Measurements from ENCODE around the gene KLHDC8A.

The KLHDC8A gene

DNA sequence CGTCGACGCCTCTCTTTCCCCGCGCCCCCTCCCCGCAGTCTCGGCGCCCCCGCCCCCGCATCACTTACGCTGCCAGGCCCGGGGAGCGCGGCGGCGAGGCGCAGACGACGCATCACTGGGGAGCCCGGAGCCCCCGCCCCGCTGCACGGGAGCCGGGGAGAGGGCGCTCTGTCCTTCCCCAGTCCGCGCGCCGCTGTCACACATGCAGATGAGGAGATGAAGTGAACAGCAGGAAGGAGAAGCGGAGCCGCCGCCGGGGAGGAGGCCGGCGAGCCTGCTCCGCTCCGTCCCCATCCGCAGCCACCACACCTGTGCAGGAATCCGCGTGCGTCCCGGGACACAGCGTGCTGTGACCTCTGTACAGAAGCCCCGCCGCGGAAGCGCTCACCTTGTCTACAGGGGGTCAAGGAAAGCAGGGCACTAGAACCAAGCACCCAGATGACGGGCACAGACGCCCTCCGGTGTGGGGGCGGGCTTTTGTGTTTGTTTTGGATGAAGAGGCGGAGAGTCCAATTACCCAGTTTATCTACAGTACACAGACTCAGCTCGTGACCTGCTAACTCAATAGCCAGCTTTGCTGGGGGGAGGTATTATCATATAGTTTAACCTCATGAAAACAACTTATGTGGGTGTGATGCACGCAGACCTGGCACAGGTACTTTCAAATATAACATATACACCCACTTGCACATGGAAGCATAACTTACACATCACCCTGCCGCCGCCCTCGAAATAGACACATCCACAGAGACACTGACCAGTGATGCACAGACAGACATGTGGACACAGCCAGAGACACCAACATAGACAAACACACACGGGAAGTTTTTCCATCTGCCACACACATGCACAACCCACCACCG is 12.4 kb downstream of the KLHDC8A start:
- Histone ChIP-seq H3K27me3 (ENCODE audit: control insufficient read depth in 1 of 2, insufficient read depth in 2 of 2, low read length in 2 of 2) (peaks cover 37 to 38% of the 10 kb centered on the region in 2 donors), H3K9ac (ENCODE audit: low read length in 2 of 2) (no peak overlapping the region), H3K27ac (ENCODE audit: low read length) (no peak overlapping the region), H3K9me3 (ENCODE audit: control insufficient read depth in 2 of 2, low read length in 2 of 2) (no peaks in the 10 kb centered on the region), H3K4me1 (ENCODE audit: control insufficient read depth, insufficient read depth, low read length) (peaks cover 14% of the 10 kb centered on the region), H3K4me3 (ENCODE audit: low read length in 2 of 2) (peak overlapping the region; percentile 20 to 52), H3K36me3 (ENCODE audit: control insufficient read depth in 2 of 2, insufficient read depth in 2 of 2, low read length in 2 of 2) (no peaks in the 10 kb centered on the region)

DNA sequence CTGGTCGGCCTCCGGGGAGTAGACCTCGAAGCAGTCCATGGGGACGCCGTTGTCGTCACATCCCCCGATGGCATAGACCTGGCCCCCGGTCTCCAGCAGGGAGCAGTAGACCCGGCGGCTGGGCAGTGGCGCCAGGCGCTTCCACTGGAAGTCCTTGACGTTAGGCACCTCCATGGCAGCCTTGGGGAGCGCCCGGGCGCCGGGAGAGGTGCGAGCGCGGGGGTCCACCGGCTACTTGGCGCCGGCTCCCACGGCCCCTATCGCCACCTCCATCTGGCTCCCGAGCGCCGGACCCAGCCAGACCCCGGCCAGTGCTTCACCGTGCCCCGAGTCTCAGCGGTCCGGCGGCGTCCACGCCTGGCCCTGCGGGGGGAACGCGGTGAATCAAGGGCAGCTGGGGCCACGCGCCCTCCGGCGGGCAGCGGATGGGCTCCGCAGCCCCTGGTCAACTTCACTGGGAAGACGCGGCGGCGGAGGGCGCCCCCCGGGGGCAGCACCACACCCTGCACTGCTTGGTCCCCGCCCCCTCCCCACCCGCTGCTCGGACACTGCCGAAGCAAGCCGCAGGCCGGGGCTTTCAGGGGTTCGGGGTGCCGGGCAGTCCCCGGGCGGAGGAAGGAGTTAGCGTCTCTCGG is 13.2 kb downstream of the KLHDC8A start:
- peaks cover 14% of the 10 kb centered on the region for H3K4me1 ChIP-seq (ENCODE audit: control insufficient read depth, insufficient read depth, low read length)
- no peak overlapping the region for H3K9ac ChIP-seq (ENCODE audit: low read length in 2 of 2)
- H3K27ac ChIP-seq (ENCODE audit: low read length), result no peak overlapping the region
- H3K9me3 ChIP-seq (ENCODE audit: control insufficient read depth in 2 of 2, low read length in 2 of 2), result no peaks in the 10 kb centered on the region
- peak overlapping the region in 1 of 2 donors; percentile 52 for H3K4me3 ChIP-seq (ENCODE audit: low read length in 2 of 2)
- H3K27me3 ChIP-seq (ENCODE audit: control insufficient read depth in 1 of 2, insufficient read depth in 2 of 2, low read length in 2 of 2), result peaks cover 35 to 38% of the 10 kb centered on the region in 2 donors
- no peaks in the 10 kb centered on the region for H3K36me3 ChIP-seq (ENCODE audit: control insufficient read depth in 2 of 2, insufficient read depth in 2 of 2, low read length in 2 of 2)

DNA sequence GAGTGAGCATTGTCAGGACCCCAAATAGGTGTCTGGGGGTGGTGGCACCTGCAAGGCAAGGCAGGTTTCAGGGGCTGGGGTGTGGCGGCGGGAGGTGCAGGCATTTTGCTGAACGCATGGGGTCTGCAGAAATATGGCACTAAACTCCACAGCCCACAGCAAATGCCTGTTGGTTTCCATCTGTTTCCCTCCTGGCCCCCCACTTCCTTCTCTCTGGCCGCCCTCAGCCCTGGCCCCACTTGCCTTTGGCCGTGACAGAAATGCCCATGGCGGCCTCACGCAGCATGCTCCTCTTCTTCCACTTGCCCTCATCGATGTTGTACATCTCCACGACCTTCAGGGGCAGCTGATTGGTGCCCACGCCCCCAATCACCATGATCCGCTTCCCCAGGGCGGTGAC is 13.7 kb downstream of the KLHDC8A start:
- H3K9ac ChIP-seq (ENCODE audit: low read length in 2 of 2), result no peak overlapping the region
- peaks cover 14% of the 10 kb centered on the region for H3K4me1 ChIP-seq (ENCODE audit: control insufficient read depth, insufficient read depth, low read length)
- peaks cover 35 to 38% of the 10 kb centered on the region in 2 donors for H3K27me3 ChIP-seq (ENCODE audit: control insufficient read depth in 1 of 2, insufficient read depth in 2 of 2, low read length in 2 of 2)
- no peak overlapping the region for H3K4me3 ChIP-seq (ENCODE audit: low read length in 2 of 2)
- H3K9me3 ChIP-seq (ENCODE audit: control insufficient read depth in 2 of 2, low read length in 2 of 2), result no peaks in the 10 kb centered on the region
- H3K36me3 ChIP-seq (ENCODE audit: control insufficient read depth in 2 of 2, insufficient read depth in 2 of 2, low read length in 2 of 2), result no peaks in the 10 kb centered on the region
- no peak overlapping the region for H3K27ac ChIP-seq (ENCODE audit: low read length)

DNA sequence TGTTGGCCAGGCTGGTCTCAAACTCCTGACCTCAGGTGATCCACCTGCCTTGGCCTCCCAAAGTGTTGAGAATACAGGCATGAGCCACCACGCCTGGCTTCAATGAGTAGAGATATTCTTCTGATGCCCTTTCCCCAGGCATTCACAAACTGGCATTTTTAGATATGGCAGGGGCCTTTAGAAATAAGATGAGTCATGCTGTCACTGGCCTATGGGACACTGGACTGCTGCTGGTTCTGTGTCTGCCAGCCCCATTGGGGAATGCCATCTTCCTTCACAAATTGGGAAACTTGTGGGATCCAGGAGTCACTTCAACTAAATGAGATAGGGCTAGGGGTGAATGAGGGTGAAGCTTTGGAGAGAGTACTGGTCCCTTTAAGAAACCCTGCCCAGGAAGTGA is 16.0 kb downstream of the KLHDC8A start:
- H3K4me1 ChIP-seq (ENCODE audit: control insufficient read depth, insufficient read depth, low read length), result peaks cover 14% of the 10 kb centered on the region
- H3K9ac ChIP-seq (ENCODE audit: low read length in 2 of 2), result no peak overlapping the region
- H3K27me3 ChIP-seq (ENCODE audit: control insufficient read depth in 1 of 2, insufficient read depth in 2 of 2, low read length in 2 of 2), result peaks cover 28 to 32% of the 10 kb centered on the region in 2 donors
- no peaks in the 10 kb centered on the region for H3K9me3 ChIP-seq (ENCODE audit: control insufficient read depth in 2 of 2, low read length in 2 of 2)
- no peaks in the 10 kb centered on the region for H3K36me3 ChIP-seq (ENCODE audit: control insufficient read depth in 2 of 2, insufficient read depth in 2 of 2, low read length in 2 of 2)
- no peak overlapping the region for H3K4me3 ChIP-seq (ENCODE audit: low read length in 2 of 2)
- no peak overlapping the region for H3K27ac ChIP-seq (ENCODE audit: low read length)

DNA sequence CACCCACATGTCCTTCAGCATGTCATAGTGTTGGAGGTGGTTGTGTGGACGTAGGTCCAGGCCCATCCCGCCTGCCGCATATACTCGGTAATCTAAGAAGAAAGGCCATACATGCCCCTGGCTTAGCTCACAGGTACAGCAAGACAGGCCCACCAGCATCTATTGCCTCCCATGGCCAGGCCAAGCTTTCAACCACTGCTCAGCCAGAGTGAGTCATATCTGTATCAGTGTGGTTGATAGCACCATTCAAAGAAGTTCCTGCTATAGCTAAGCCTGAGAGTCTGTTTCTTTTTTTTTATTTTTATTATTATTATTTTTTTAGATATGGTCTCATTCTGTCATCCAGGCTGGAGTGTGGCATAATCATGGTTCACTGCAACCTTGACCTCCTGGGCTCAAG is 17.0 kb downstream of the KLHDC8A start:
- peaks cover 14% of the 10 kb centered on the region for H3K4me1 ChIP-seq (ENCODE audit: control insufficient read depth, insufficient read depth, low read length)
- H3K9ac ChIP-seq (ENCODE audit: low read length in 2 of 2), result no peak overlapping the region
- H3K27ac ChIP-seq (ENCODE audit: low read length), result no peak overlapping the region
- peaks cover 22 to 25% of the 10 kb centered on the region in 2 donors for H3K27me3 ChIP-seq (ENCODE audit: control insufficient read depth in 1 of 2, insufficient read depth in 2 of 2, low read length in 2 of 2)
- no peaks in the 10 kb centered on the region for H3K9me3 ChIP-seq (ENCODE audit: control insufficient read depth in 2 of 2, low read length in 2 of 2)
- H3K4me3 ChIP-seq (ENCODE audit: low read length in 2 of 2), result no peak overlapping the region
- no peaks in the 10 kb centered on the region for H3K36me3 ChIP-seq (ENCODE audit: control insufficient read depth in 2 of 2, insufficient read depth in 2 of 2, low read length in 2 of 2)

DNA sequence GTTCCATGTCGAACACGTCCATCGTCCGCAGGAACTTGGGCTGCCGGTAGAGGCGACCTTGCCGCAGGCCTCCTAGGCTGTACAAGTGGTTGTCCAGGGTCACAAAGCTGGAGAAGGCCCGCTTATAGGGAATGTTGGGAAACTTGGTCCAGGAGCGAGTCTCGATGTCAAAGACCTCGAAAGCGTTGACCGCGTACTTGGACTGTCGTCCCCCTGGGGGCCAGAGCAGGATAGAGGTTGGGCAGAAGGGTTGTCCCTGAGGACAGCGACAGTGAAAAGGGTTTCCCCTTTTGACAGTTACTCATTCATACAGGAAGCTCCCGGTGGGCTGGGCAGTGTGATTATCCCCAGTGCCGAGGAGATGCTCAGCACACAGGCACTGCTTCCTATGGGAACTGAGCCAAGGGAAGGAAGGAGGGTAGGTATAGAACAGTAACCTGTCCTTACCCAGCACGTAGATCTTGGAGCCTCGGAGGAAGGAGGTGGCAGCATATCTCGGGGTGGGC is 17.5 kb downstream of the KLHDC8A start:
- H3K4me1 ChIP-seq (ENCODE audit: control insufficient read depth, insufficient read depth, low read length), result peaks cover 11% of the 10 kb centered on the region
- no peaks in the 10 kb centered on the region for H3K9me3 ChIP-seq (ENCODE audit: control insufficient read depth in 2 of 2, low read length in 2 of 2)
- H3K4me3 ChIP-seq (ENCODE audit: low read length in 2 of 2), result no peak overlapping the region
- no peaks in the 10 kb centered on the region for H3K36me3 ChIP-seq (ENCODE audit: control insufficient read depth in 2 of 2, insufficient read depth in 2 of 2, low read length in 2 of 2)
- no peak overlapping the region for H3K27ac ChIP-seq (ENCODE audit: low read length)
- H3K9ac ChIP-seq (ENCODE audit: low read length in 2 of 2), result no peak overlapping the region
- peaks cover 18 to 20% of the 10 kb centered on the region in 2 donors for H3K27me3 ChIP-seq (ENCODE audit: control insufficient read depth in 1 of 2, insufficient read depth in 2 of 2, low read length in 2 of 2)

DNA sequence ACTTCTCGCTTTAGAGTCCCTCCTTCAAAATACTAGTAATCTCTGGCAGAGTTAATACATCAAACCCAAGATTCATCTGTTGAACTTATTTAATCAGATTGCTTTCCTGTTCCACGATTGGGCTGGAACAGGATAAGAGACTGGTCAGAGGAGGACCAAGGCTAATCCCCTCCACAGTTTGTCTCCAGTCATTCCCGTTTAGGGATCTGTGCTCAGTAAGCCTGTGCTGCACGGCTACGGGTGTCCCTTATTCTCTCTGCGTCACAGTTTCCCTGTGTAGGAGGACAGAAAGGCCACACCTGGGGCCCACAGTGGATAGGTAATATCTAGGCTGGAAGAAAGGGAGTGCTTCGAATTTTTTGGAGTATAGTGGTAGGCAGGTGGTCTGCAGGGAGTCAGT is 18.7 kb downstream of the KLHDC8A start:
- no peak overlapping the region for H3K9ac ChIP-seq (ENCODE audit: low read length in 2 of 2)
- no peak overlapping the region for H3K4me3 ChIP-seq (ENCODE audit: low read length in 2 of 2)
- H3K27me3 ChIP-seq (ENCODE audit: control insufficient read depth in 1 of 2, insufficient read depth in 2 of 2, low read length in 2 of 2), result peaks cover 6 to 14% of the 10 kb centered on the region in 2 donors
- H3K4me1 ChIP-seq (ENCODE audit: control insufficient read depth, insufficient read depth, low read length), result no peaks in the 10 kb centered on the region
- no peak overlapping the region for H3K27ac ChIP-seq (ENCODE audit: low read length)
- no peaks in the 10 kb centered on the region for H3K36me3 ChIP-seq (ENCODE audit: control insufficient read depth in 2 of 2, insufficient read depth in 2 of 2, low read length in 2 of 2)
- H3K9me3 ChIP-seq (ENCODE audit: control insufficient read depth in 2 of 2, low read length in 2 of 2), result no peaks in the 10 kb centered on the region

DNA sequence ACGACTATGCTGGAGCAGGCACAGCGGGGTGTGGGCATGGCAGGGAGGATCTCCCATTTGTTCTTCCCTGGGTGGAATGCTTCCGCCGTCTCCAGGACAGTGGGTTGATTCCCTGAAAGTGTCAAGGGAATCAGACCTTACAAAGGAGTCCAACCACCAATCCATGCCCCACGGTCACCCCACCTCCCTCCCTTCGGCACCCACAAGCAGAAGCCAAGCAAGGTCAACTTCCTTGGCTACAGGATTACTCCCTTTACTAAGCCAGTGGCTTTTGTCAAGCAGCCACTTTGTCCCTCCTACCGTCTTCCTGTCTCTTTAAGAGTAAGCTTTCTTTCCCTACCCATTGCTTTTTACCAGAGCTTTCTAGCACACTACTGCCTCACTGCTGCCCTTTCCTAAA is 19.2 kb downstream of the KLHDC8A start:
- Histone ChIP-seq H3K9me3 (ENCODE audit: control insufficient read depth in 2 of 2, low read length in 2 of 2) (no peaks in the 10 kb centered on the region), H3K27ac (ENCODE audit: low read length) (no peak overlapping the region), H3K9ac (ENCODE audit: low read length in 2 of 2) (no peak overlapping the region), H3K4me1 (ENCODE audit: control insufficient read depth, insufficient read depth, low read length) (no peaks in the 10 kb centered on the region), H3K4me3 (ENCODE audit: low read length in 2 of 2) (no peak overlapping the region), H3K27me3 (ENCODE audit: control insufficient read depth in 1 of 2, insufficient read depth in 2 of 2, low read length in 2 of 2) (peaks cover 3 to 9% of the 10 kb centered on the region in 2 donors), H3K36me3 (ENCODE audit: control insufficient read depth in 2 of 2, insufficient read depth in 2 of 2, low read length in 2 of 2) (no peaks in the 10 kb centered on the region)

DNA sequence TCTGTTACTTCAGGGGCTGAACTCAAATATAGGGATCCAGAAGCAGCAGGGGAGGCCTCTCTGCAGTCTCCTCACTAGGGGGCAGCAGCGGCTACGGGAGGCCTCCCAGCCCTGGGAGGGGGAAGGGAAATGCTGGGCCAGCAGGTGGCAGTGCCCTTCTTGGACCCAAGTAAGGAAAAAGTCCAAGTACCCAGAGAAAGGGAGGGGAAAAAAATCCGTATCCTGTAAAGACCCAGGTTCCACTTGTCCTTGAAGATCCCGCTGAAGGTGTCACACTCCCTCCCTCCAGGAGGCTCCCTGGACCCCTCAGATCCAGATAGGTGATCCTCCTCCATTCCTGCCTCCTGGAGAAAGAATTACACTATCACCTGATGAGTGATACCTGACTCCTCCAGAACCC is 21.0 kb downstream of the KLHDC8A start:
- Histone ChIP-seq H3K27ac (ENCODE audit: low read length) (no peak overlapping the region), H3K9ac (ENCODE audit: low read length in 2 of 2) (no peak overlapping the region), H3K27me3 (ENCODE audit: control insufficient read depth in 1 of 2, insufficient read depth in 2 of 2, low read length in 2 of 2) (peaks cover under 1 to 5% of the 10 kb centered on the region in 2 donors), H3K4me3 (ENCODE audit: low read length in 2 of 2) (no peak overlapping the region), H3K4me1 (ENCODE audit: control insufficient read depth, insufficient read depth, low read length) (no peaks in the 10 kb centered on the region), H3K36me3 (ENCODE audit: control insufficient read depth in 2 of 2, insufficient read depth in 2 of 2, low read length in 2 of 2) (no peaks in the 10 kb centered on the region), H3K9me3 (ENCODE audit: control insufficient read depth in 2 of 2, low read length in 2 of 2) (no peaks in the 10 kb centered on the region)

DNA sequence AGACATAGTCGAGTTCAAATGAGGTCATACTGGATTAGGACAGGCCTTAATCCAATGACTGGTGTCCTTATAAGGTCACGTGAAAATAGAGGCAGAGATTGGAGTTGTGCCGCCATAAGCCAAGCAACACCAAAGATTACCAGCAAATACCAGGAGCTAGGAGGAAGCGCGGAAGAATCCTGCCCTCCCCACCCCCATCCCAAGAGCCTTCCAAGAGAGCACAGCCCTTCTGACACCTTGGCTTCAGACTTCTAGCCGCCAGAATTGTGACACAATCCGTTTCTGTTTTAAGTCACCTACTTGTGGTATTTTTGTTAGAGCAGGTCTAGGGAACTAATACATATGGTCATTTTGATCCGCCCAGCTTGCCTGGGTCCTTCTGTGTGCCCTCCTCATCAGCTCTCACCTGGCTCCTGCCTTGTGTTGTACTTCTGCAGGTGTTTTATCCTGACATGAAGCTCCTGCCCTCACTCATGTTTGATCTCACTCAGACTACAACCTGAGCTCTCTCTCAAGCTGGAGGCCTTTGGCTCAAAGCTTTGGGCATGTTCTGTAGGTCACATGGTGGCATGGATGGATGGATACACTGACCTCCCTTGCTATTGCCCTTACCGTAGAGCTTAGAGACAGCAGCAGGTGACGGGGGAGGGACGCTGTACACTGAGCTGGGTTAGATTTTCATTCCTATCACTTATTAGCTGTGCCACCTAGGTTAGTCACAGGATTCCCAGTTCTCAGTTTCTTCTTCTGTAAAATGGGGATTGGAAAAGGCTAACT is 24.5 kb downstream of the KLHDC8A start:
- Histone ChIP-seq H3K4me1 (ENCODE audit: control insufficient read depth, insufficient read depth, low read length) (no peaks in the 10 kb centered on the region), H3K9ac (ENCODE audit: low read length in 2 of 2) (no peak overlapping the region)

More for the DNA sequence above, 24.5 kb downstream of the KLHDC8A start:
- H3K36me3 ChIP-seq (ENCODE audit: control insufficient read depth in 2 of 2, insufficient read depth in 2 of 2, low read length in 2 of 2), result no peaks in the 10 kb centered on the region
- no peak overlapping the region for H3K27ac ChIP-seq (ENCODE audit: low read length)
- peaks cover 0 to 1% of the 10 kb centered on the region in 2 donors for H3K27me3 ChIP-seq (ENCODE audit: control insufficient read depth in 1 of 2, insufficient read depth in 2 of 2, low read length in 2 of 2)
- no peaks in the 10 kb centered on the region for H3K9me3 ChIP-seq (ENCODE audit: control insufficient read depth in 2 of 2, low read length in 2 of 2)
- H3K4me3 ChIP-seq (ENCODE audit: low read length in 2 of 2), result no peak overlapping the region
